GM21717 (cell line): ENCODE data around the gene RRM2.

Experiments used
- ATAC-seq: cut with Tn5 transposase; IDR thresholded peaks from one replicate; pipeline ENCODE4 v1.9.1; 2021; ENCODE audit warnings: mild to moderate bottlenecking, moderate library complexity; ENCODE audit not compliant: unreplicated experiment

The RRM2 gene

GRCh38 chr2:10149635-10150034 is 27.1 kb downstream of the RRM2 start:
- no peak for ATAC-seq

GRCh38 chr2:10150436-10150835 is 27.9 kb downstream of the RRM2 start:
- ATAC-seq, result no peak

GRCh38 chr2:10151462-10151861 is 28.9 kb downstream of the RRM2 start:
- no peak for ATAC-seq

GRCh38 chr2:10157293-10157692 is 34.8 kb downstream of the RRM2 start:
- no peak for ATAC-seq

GRCh38 chr2:10158681-10159080 is 36.1 kb downstream of the RRM2 start:
- no peak for ATAC-seq

GRCh38 chr2:10159086-10159485 is 36.5 kb downstream of the RRM2 start:
- ATAC-seq, result no peak

GRCh38 chr2:10159581-10160131 is 37.1 kb downstream of the RRM2 start:
- no peak for ATAC-seq

GRCh38 chr2:10160203-10160955 is 37.8 kb downstream of the RRM2 start:
- no peak for ATAC-seq

- ATAC-seq, result no peak
Measured at GRCh38 chr2:10161206-10161931, 38.8 kb downstream of the RRM2 start.

GRCh38 chr2:10161961-10162441 is 39.5 kb downstream of the RRM2 start:
- ATAC-seq, result no peak

GRCh38 chr2:10162586-10163497 is 40.3 kb downstream of the RRM2 start:
- no peak for ATAC-seq

GRCh38 chr2:10163498-10164486 is 41.3 kb downstream of the RRM2 start:
- ATAC-seq, result no peak

GRCh38 chr2:10164601-10165000 is 42.1 kb downstream of the RRM2 start:
- ATAC-seq, result no peak

- ATAC-seq, result no peak
Measured at GRCh38 chr2:10165282-10165681, 42.7 kb downstream of the RRM2 start.

- no peak for ATAC-seq
Measured at GRCh38 chr2:10165861-10166675, 43.5 kb downstream of the RRM2 start.

GRCh38 chr2:10166676-10167292 is 44.2 kb downstream of the RRM2 start:
- no peak for ATAC-seq

GRCh38 chr2:10167316-10167715 is 44.8 kb downstream of the RRM2 start:
- ATAC-seq, result no peak

GRCh38 chr2:10168221-10168620 is 45.7 kb downstream of the RRM2 start:
- no peak for ATAC-seq
